ENCODE measurements around the gene ZNF791. TPM values are rescaled to one million over a fixed set of nuclear protein-coding genes. Genes with fewer than 3 reads are reported as not detected.
"Not testable (repeated sequence)": the region's sequence is repeated elsewhere in the genome, so short reads cannot be mapped to it uniquely, and the experiment has no call there.

ZNF791 gene
- total RNA-seq, 1 experiment from 2014 or later = 22.4 TPM

GRCh38 chr19:12676928-12677327 is 66.2 kb downstream of the ZNF791 start:
- no peak overlapping the region for H3K27ac ChIP-seq
- ChIA-PET POLR2A (ENCODE audit: unreplicated experiment) (no interaction called here), CTCF (interaction anchor here (0.5 kb wide), 1 partner anchor 1256 kb away, joined by 3 read pairs; no protein-coding TSS in a partner anchor)
- H4K20me1 ChIP-seq (ENCODE audit: insufficient read depth) = peaks cover 28% of the 10 kb centered on the region
- no peak for TF ChIP-seq EZH2 (IDR thresholded peaks at IDR 0.05; ENCODE audit: low read depth)
- H3K4me3 ChIP-seq = no peak overlapping the region
- H3K4me2 ChIP-seq = no peak overlapping the region
- H2AFZ ChIP-seq = no peak overlapping the region
- H3K79me2 ChIP-seq (ENCODE audit: low read depth) = peaks cover 19% of the 10 kb centered on the region
- H3K36me3 ChIP-seq (ENCODE audit: low read depth) = peaks cover 31% of the 10 kb centered on the region
- H3F3A ChIP-seq (ENCODE audit: insufficient read depth, low read depth) = peaks cover 46% of the 10 kb centered on the region
- intact Hi-C loops (cut with micrococcal nuclease; ENCODE audit: unreplicated experiment) = no loop called here
- peaks cover 6% of the 10 kb centered on the region; the same call in 1 of the 2 replicates for H3K4me1 ChIP-seq (replicated peaks; ENCODE audit: insufficient read depth)
- H3K27me3 ChIP-seq (ENCODE audit: insufficient read depth, low read depth) = no peaks in the 10 kb centered on the region
- DNase-seq = no peak
- H3K9me2 ChIP-seq (ENCODE audit: insufficient read depth) = no peaks in the 10 kb centered on the region
- H3K9me3 ChIP-seq (ENCODE audit: insufficient read depth, low read depth) = no peaks in the 10 kb centered on the region
- BruUV-seq (replicated peaks) = no TSS peak

- H3K4me3 ChIP-seq; H3K9me2 ChIP-seq (ENCODE audit: insufficient read depth); intact Hi-C loops (cut with micrococcal nuclease; ENCODE audit: unreplicated experiment); H3K4me2 ChIP-seq; DNase-seq; H3K27ac ChIP-seq; BruUV-seq (replicated peaks); H3K9me3 ChIP-seq (ENCODE audit: insufficient read depth, low read depth); POLR2A ChIA-PET (ENCODE audit: unreplicated experiment); H3K27me3 ChIP-seq (ENCODE audit: insufficient read depth, low read depth); H2AFZ ChIP-seq: not testable (repeated sequence)
- CTCF ChIA-PET = interaction anchor here (0.6 to 1.1 kb wide), 2 partner anchors 132 to 169 kb away, joined by 4 to 10 read pairs; no protein-coding TSS in a partner anchor
- peaks cover 28% of the 10 kb centered on the region for H4K20me1 ChIP-seq (ENCODE audit: insufficient read depth)
- H3K79me2 ChIP-seq (ENCODE audit: low read depth) = peaks cover 19% of the 10 kb centered on the region
- H3K36me3 ChIP-seq (ENCODE audit: low read depth) = peaks cover 30% of the 10 kb centered on the region
- peaks cover 11% of the 10 kb centered on the region; the same call in 1 of the 2 replicates for H3K4me1 ChIP-seq (replicated peaks; ENCODE audit: insufficient read depth)
- H3F3A ChIP-seq (ENCODE audit: insufficient read depth, low read depth) = peaks cover 46% of the 10 kb centered on the region
Measured at GRCh38 chr19:12678039-12678438, 67.3 kb downstream of the ZNF791 start.

GRCh38 chr19:12680034-12680433 is 69.3 kb downstream of the ZNF791 start:
- peaks cover 30% of the 10 kb centered on the region for H3K36me3 ChIP-seq (ENCODE audit: low read depth)
- H3K27me3 ChIP-seq (ENCODE audit: insufficient read depth, low read depth) = no peaks in the 10 kb centered on the region
- peak overlapping the region; percentile 76; the same call in 1 of the 2 replicates for H3K4me3 ChIP-seq
- intact Hi-C loops (cut with micrococcal nuclease; ENCODE audit: unreplicated experiment) = no loop called here
- peaks cover 19% of the 10 kb centered on the region for H3K79me2 ChIP-seq (ENCODE audit: low read depth)
- H3K4me2 ChIP-seq = peak overlapping the region; percentile 75
- H3K4me1 ChIP-seq (replicated peaks; ENCODE audit: insufficient read depth) = peaks cover 11% of the 10 kb centered on the region; the same call in 1 of the 2 replicates
- no peak for DNase-seq
- POLR2A ChIA-PET (ENCODE audit: unreplicated experiment) = no interaction called here
- peaks cover 58% of the 10 kb centered on the region for H3F3A ChIP-seq (ENCODE audit: insufficient read depth, low read depth)
- no peak overlapping the region for H2AFZ ChIP-seq
- H3K9me2 ChIP-seq (ENCODE audit: insufficient read depth) = no peaks in the 10 kb centered on the region
- peak overlapping the region; percentile 98; the same call in 1 of the 2 replicates for H3K27ac ChIP-seq
- TF ChIP-seq EZH2 (IDR thresholded peaks at IDR 0.05; ENCODE audit: low read depth) = no peak
- no peak for TF ChIP-seq CTCF (conservative IDR thresholded peaks at IDR 0.05)
- no peaks in the 10 kb centered on the region for H3K9me3 ChIP-seq (ENCODE audit: insufficient read depth, low read depth)
- peaks cover 28% of the 10 kb centered on the region for H4K20me1 ChIP-seq (ENCODE audit: insufficient read depth)
- CTCF ChIA-PET = interaction anchor here (0.7 kb wide), 1 partner anchor 113 kb away, joined by 8 read pairs; no protein-coding TSS in a partner anchor
- BruUV-seq (replicated peaks) = no TSS peak

- Histone ChIP-seq H3K36me3 (ENCODE audit: low read depth) (peaks cover 19% of the 10 kb centered on the region), H3F3A (ENCODE audit: insufficient read depth, low read depth) (peaks cover 52% of the 10 kb centered on the region), H3K4me1 (replicated peaks; ENCODE audit: insufficient read depth) (peaks cover 11% of the 10 kb centered on the region; the same call in 1 of the 2 replicates), H3K27ac (peak within 1 kb of the TSS; percentile 98), H3K27me3 (ENCODE audit: insufficient read depth, low read depth) (no peaks in the 10 kb centered on the region), H3K9me3 (ENCODE audit: insufficient read depth, low read depth) (no peaks in the 10 kb centered on the region), H4K20me1 (ENCODE audit: insufficient read depth) (peaks cover 24% of the 10 kb centered on the region), H3K79me2 (ENCODE audit: low read depth) (peaks cover 19% of the 10 kb centered on the region), H3K4me2 (peak within 1 kb of the TSS; percentile 75), H2AFZ (peak within 1 kb of the TSS; percentile 93), H3K4me3 (peak within 1 kb of the TSS; percentile 76), H3K9me2 (ENCODE audit: insufficient read depth) (no peaks in the 10 kb centered on the region)
- intact Hi-C loops (cut with micrococcal nuclease; ENCODE audit: unreplicated experiment) = loop anchor here (1.0 kb wide), 1 partner anchor 56 kb away; the partner anchor contains the start of gene GET3
- TF ChIP-seq CTCF (conservative IDR thresholded peaks at IDR 0.05) (peak; percentile 30; the same call in 1 of the 2 replicates), EZH2 (IDR thresholded peaks at IDR 0.05; ENCODE audit: low read depth) (no peak)
- BruUV-seq (replicated peaks) = TSS peak; percentile 71
- ChIA-PET CTCF (interaction anchor here (0.5 to 0.8 kb wide), 4 partner anchors 12 to 622 kb away, joined by 3 to 5 read pairs (median 4); no protein-coding TSS in a partner anchor), POLR2A (ENCODE audit: unreplicated experiment) (interaction anchor here (0.5 to 0.6 kb wide), 3 partner anchors 15 to 188 kb away, joined by 3 to 7 read pairs (median 6); partner anchors contain the start of genes MAN2B1 and WDR83)
- peak; percentile 93 to 98 for DNase-seq
Measured at GRCh38 chr19:12681074-12681987, 70.6 kb downstream of the ZNF791 start, which contains the start of gene DHPS. TSS of gene DHPS (minus strand) at chr19:12681880. CDS start at chr19:12681766, 114 bp downstream.

Measured in PC-9 (cell line).